Osteocyte (in vitro differentiated cells): ENCODE measurements around the gene GOLPH3. TPM values are rescaled to one million over a fixed set of nuclear protein-coding genes. Genes with fewer than 3 reads are reported as not detected.

Experiments
- DNase-seq: peaks from one replicate; pipeline ENCODE4 v3.0.0; 2021; ENCODE audit warnings: mixed read lengths; ENCODE audit not compliant: unreplicated experiment; ENCODE audit errors: extremely low spot score
- H3K27ac Mint-ChIP-seq: one replicate; pipeline ENCODE4 v1.8.0; 2021; ENCODE audit warnings: mild to moderate bottlenecking, mixed read lengths; ENCODE audit not compliant: unreplicated experiment
- H3K27me3 Mint-ChIP-seq: one replicate; pipeline ENCODE4 v1.8.0; 2021; ENCODE audit warnings: mixed read lengths; ENCODE audit not compliant: unreplicated experiment
- H3K36me3 Mint-ChIP-seq: one replicate; pipeline ENCODE4 v1.8.0; 2021; ENCODE audit warnings: mixed read lengths; ENCODE audit not compliant: unreplicated experiment
- H3K4me1 Mint-ChIP-seq: one replicate; pipeline ENCODE4 v1.8.0; 2021; ENCODE audit warnings: mixed read lengths; ENCODE audit not compliant: unreplicated experiment
- H3K4me3 Mint-ChIP-seq: one replicate; pipeline ENCODE4 v1.8.0; 2021; ENCODE audit warnings: mild to moderate bottlenecking, moderate library complexity, mixed read lengths; ENCODE audit not compliant: unreplicated experiment
- H3K9me3 Mint-ChIP-seq: one replicate; pipeline ENCODE4 v1.8.0; 2021; ENCODE audit warnings: mixed read lengths; ENCODE audit not compliant: unreplicated experiment
- CTCF ChIP-seq: fragments of 200-600 bp; sonication (generic); IDR thresholded peaks from 2 replicates; pipeline ENCODE4 v1.5.0; 2021; ENCODE audit warnings: antibody characterized with exemption, mild to moderate bottlenecking, moderate library complexity
- total RNA-seq: library from RNA; stranded (reverse); gene quantifications from 2 replicates; pipeline ENCODE4 v1.2.1, GENCODE V29; 2021

The GOLPH3 gene
- total RNA-seq, 1 donor from 2014 or later: 91.2 TPM

- H3K27ac Mint-ChIP-seq: no peak overlapping the region
These were observed 33.2 kb upstream of the GOLPH3 start for GRCh38 chr5:32207355-32207634.

GRCh38 chr5:32206509-32207354 is 32.6 kb upstream of the GOLPH3 start:
- TF ChIP-seq CTCF: no peak
- no peaks in the 10 kb centered on the region for H3K9me3 Mint-ChIP-seq
- no peak overlapping the region for H3K27ac Mint-ChIP-seq
- no peaks in the 10 kb centered on the region for H3K36me3 Mint-ChIP-seq
- H3K27me3 Mint-ChIP-seq: peaks cover 3% of the 10 kb centered on the region
- no peak for DNase-seq
- H3K4me3 Mint-ChIP-seq: no peak overlapping the region
- no peaks in the 10 kb centered on the region for H3K4me1 Mint-ChIP-seq

More at GRCh38 chr5:32207355-32207634, 33.2 kb upstream of the GOLPH3 start:
- H3K4me1 Mint-ChIP-seq: no peaks in the 10 kb centered on the region
- H3K36me3 Mint-ChIP-seq: no peaks in the 10 kb centered on the region
- peaks cover 3% of the 10 kb centered on the region for H3K27me3 Mint-ChIP-seq
- H3K9me3 Mint-ChIP-seq: no peaks in the 10 kb centered on the region
- no peak overlapping the region for H3K4me3 Mint-ChIP-seq
- no peak for TF ChIP-seq CTCF
- DNase-seq: no peak

- TF ChIP-seq CTCF: no peak
- Mint-ChIP-seq H3K36me3 (no peaks in the 10 kb centered on the region), H3K4me1 (no peaks in the 10 kb centered on the region), H3K4me3 (no peak overlapping the region), H3K9me3 (no peaks in the 10 kb centered on the region), H3K27ac (no peak overlapping the region), H3K27me3 (peaks cover 3% of the 10 kb centered on the region)
- DNase-seq: no peak
These were observed 31.9 kb upstream of the GOLPH3 start for GRCh38 chr5:32206053-32206452.

GRCh38 chr5:32202394-32202793 is 28.3 kb upstream of the GOLPH3 start:
- Mint-ChIP-seq H3K4me3 (no peak overlapping the region), H3K36me3 (no peaks in the 10 kb centered on the region), H3K4me1 (no peaks in the 10 kb centered on the region), H3K27me3 (peaks cover 3% of the 10 kb centered on the region), H3K27ac (no peak overlapping the region), H3K9me3 (no peaks in the 10 kb centered on the region)
- no peak for DNase-seq
- TF ChIP-seq CTCF: no peak

GRCh38 chr5:32201122-32201753 is 27.1 kb upstream of the GOLPH3 start:
- Mint-ChIP-seq H3K36me3 (no peaks in the 10 kb centered on the region), H3K4me3 (no peak overlapping the region), H3K27me3 (peaks cover 3% of the 10 kb centered on the region), H3K27ac (no peak overlapping the region), H3K9me3 (no peaks in the 10 kb centered on the region), H3K4me1 (no peaks in the 10 kb centered on the region)
- TF ChIP-seq CTCF: no peak
- no peak for DNase-seq
